B cell (primary cell): Measurements from ENCODE around the gene ACIN1.

Experiments used
- CTCF ChIP-seq: fragments of 200-600 bp; IDR thresholded peaks from one replicate; pipeline ENCODE4 v1.8.0; 2022; ENCODE audit warnings: antibody characterized with exemption, mild to moderate bottlenecking
- EZH2 ChIP-seq: IDR thresholded peaks from 2 replicates; pipeline ENCODE4 v1.6.1; 2012; ENCODE audit warnings: borderline replicate concordance, low read depth, mild to moderate bottlenecking, moderate library complexity, low read length; ENCODE audit not compliant: insufficient read depth, poor library complexity, severe bottlenecking

GRCh38 chr14:23063601-23064000 is 31.3 kb downstream of the ACIN1 start:
- TF ChIP-seq CTCF, result no peak
- no peak for TF ChIP-seq EZH2
